A549 (cell line): ENCODE results near the gene ANKRD29. TPM values are rescaled to one million over a fixed set of nuclear protein-coding genes. Genes with fewer than 3 reads are reported as not detected.

Experiments used
- ATAC-seq, 2 experiments: fragments of 200-7000 bp in 1 of 2; fragments of >200 bp in 1 of 2; cut with Nextera tagmentation in 1 of 2; cut with Tn5 transposase in 1 of 2; 3 replicates each; pipeline versions ENCODE4 v1.8.0 to v1.9.1; 2018 to 2020; ENCODE audit warnings: mild to moderate bottlenecking in 1 of 2, moderate library complexity in 1 of 2
- CTCF ChIA-PET: fragments of 300-600 bp; sonication (Branson Sonifier 250); formaldehyde crosslinking; extraction: SDS; loops from one replicate; lab custom pipeline; 2021; ENCODE audit warnings: antibody characterized with exemption, inconsistent platforms; lab: Yijun Ruan, JAX
- POLR2A ChIA-PET: fragments of 350-600 bp; formaldehyde crosslinking; extraction: SDS; loops from one replicate; lab custom pipeline; 2021; ENCODE audit warnings: antibody characterized with exemption, inconsistent platforms; lab: Yijun Ruan, JAX
- DNase-seq, 2 experiments: peaks; one replicate each; pipeline versions ENCODE4 v3.0.0 to v3.0.0-alpha.2; 2011 to 2016; ENCODE audit warnings: low read depth in 1 of 2, low spot score in 1 of 2
- FAIRE-seq: peaks from 2 replicates; lab custom pipeline; 2011; peaks lifted over from hg19 to GRCh38; lab: Jason Lieb, UNC
- H3K27ac ChIP-seq, 2 experiments: fragments of >200 bp; sonication (Bioruptor Twin); formaldehyde crosslinking; 3 replicates each; pipeline ENCODE4 v1.5.1; 2016 to 2017
- H3K4me1 ChIP-seq: fragments of >200 bp; sonication (Bioruptor Twin); formaldehyde crosslinking; 3 replicates; pipeline ENCODE4 v1.6.1; 2016
- H3K4me2 ChIP-seq: fragments of >200 bp; sonication (Bioruptor Twin); formaldehyde crosslinking; 3 replicates; pipeline ENCODE4 v1.6.1; 2016
- H3K4me3 ChIP-seq: fragments of >200 bp; sonication (Bioruptor Twin); formaldehyde crosslinking; 3 replicates; pipeline ENCODE4 v1.5.1; 2016
- H3K9me3 ChIP-seq: fragments of >200 bp; sonication (Bioruptor Twin); formaldehyde crosslinking; 3 replicates; pipeline ENCODE4 v1.6.1; 2016
- BHLHE40 ChIP-seq: IDR thresholded peaks from 2 replicates; pipeline ENCODE4 v1.6.1; 2012; ENCODE audit warnings: low read depth, low read length, inconsistent platforms
- CBX8 ChIP-seq: fragments of 200-600 bp; sonication (generic); IDR thresholded peaks from 2 replicates; pipeline ENCODE4 v1.6.1; 2016
- CEBPB ChIP-seq, 2 experiments: fragments of >200 bp in 1 of 2; sonication (Bioruptor Twin) in 1 of 2; formaldehyde crosslinking in 1 of 2; IDR thresholded peaks; 2 replicates each; pipeline ENCODE4 v1.6.1; 2012 to 2016
- CHD2 ChIP-seq: fragments of 150-350 bp; IDR thresholded peaks from 2 replicates; pipeline ENCODE4 v1.6.1; 2014; ENCODE audit warnings: low read length; ENCODE audit not compliant: partially characterized antibody
- EHF ChIP-seq: fragments of 250-450 bp; sonication (Bioruptor Pico); IDR thresholded peaks from 2 replicates; pipeline ENCODE4 v1.5.0; 2020; ENCODE audit warnings: mild to moderate bottlenecking
- EP300 ChIP-seq, 2 experiments: fragments of >200 bp; sonication (Bioruptor Twin); formaldehyde crosslinking; IDR thresholded peaks; 2 replicates in 1 of 2; 3 replicates in 1 of 2; pipeline ENCODE4 v1.6.1; 2016 to 2017
- FOSL2 ChIP-seq, 2 experiments: fragments of 450-650 bp in 1 of 2; fragments of >200 bp in 1 of 2; sonication (Bioruptor Twin) in 1 of 2; formaldehyde crosslinking; IDR thresholded peaks; 2 replicates each; pipeline versions ENCODE4 v1.5.0 to v1.6.1; 2016 to 2020; ENCODE audit warnings: mild to moderate bottlenecking in 1 of 2, moderate library complexity in 1 of 2
- GATA3 ChIP-seq: IDR thresholded peaks from 2 replicates; pipeline ENCODE4 v1.6.1; 2012; ENCODE audit warnings: borderline replicate concordance
- HMGXB4 ChIP-seq: fragments of 250-450 bp; sonication (Bioruptor Pico); IDR thresholded peaks from 2 replicates; pipeline ENCODE4 v1.5.0; 2021; ENCODE audit warnings: mild to moderate bottlenecking, moderate library complexity, borderline replicate concordance
- JUN ChIP-seq, 2 experiments: fragments of >200 bp; sonication (Bioruptor Twin); formaldehyde crosslinking; IDR thresholded peaks; 2 replicates in 1 of 2; 3 replicates in 1 of 2; pipeline ENCODE4 v1.6.1; 2016 to 2017
- NR3C1 ChIP-seq: fragments of >200 bp; sonication (Bioruptor Twin); formaldehyde crosslinking; IDR thresholded peaks from 3 replicates; pipeline ENCODE4 v1.6.1; 2017
- PHF8 ChIP-seq: fragments of 200-600 bp; sonication (generic); IDR thresholded peaks from 2 replicates; pipeline ENCODE4 v1.6.1; 2016; ENCODE audit warnings: low read depth, mild to moderate bottlenecking, antibody characterized with exemption, moderate library complexity, borderline replicate concordance
- POLR2A ChIP-seq: IDR thresholded peaks from 2 replicates; pipeline ENCODE4 v1.6.1; 2012; ENCODE audit warnings: mild to moderate bottlenecking, low read length
- RAD21 ChIP-seq, 2 experiments: fragments of >200 bp in 1 of 2; sonication (Bioruptor Twin) in 1 of 2; formaldehyde crosslinking in 1 of 2; IDR thresholded peaks in 1 of 2; conservative IDR thresholded peaks in 1 of 2; 2 replicates in 1 of 2; 3 replicates in 1 of 2; pipeline ENCODE4 v1.6.1; 2012 to 2018; ENCODE audit warnings: inconsistent platforms in 1 of 2
- RARB ChIP-seq: fragments of 250-450 bp; sonication (Bioruptor Pico); IDR thresholded peaks from 2 replicates; pipeline ENCODE4 v1.8.0; 2021; ENCODE audit warnings: mild to moderate bottlenecking, moderate library complexity
- RFX5 ChIP-seq: fragments of 450-650 bp; IDR thresholded peaks from 2 replicates; pipeline ENCODE4 v1.7.1; 2014; ENCODE audit warnings: antibody characterized with exemption, mild to moderate bottlenecking, moderate library complexity
- SMC3 ChIP-seq: fragments of >200 bp; sonication (Bioruptor Twin); formaldehyde crosslinking; IDR thresholded peaks from 3 replicates; pipeline ENCODE4 v1.6.1; 2018; ENCODE audit warnings: inconsistent platforms
- ZSCAN20 ChIP-seq: fragments of 250-450 bp; sonication (Bioruptor Pico); IDR thresholded peaks from 2 replicates; pipeline ENCODE4 v1.8.0; 2022; ENCODE audit warnings: mild to moderate bottlenecking, moderate library complexity
- WGBS: methylation state at CpG from one replicate; pipeline ENCODE4 v1.1.6; 2017; ENCODE audit errors: missing lambda C conversion rate; 5-methylcytosine and 5-hydroxymethylcytosine counted together
- polyA plus RNA-seq, 4 experiments: library from polyadenylated mRNA; depleted of rRNA in 3 of 4; stranded (reverse); fragments of >200 nt; fragmentation: RNase III in 1 of 4; extraction: RNeasy Plus Mini Kit Qiagen cat#74134 plus additional on column Dnase treatment in 1 of 4; gene quantifications; 2 replicates in 3 of 4; 3 replicates in 1 of 4; pipeline ENCODE4 v1.2.3, GENCODE V29; 2011 to 2017
- TF ChIP-seq, protein P1 (sequence below): IDR thresholded peaks from 2 replicates; pipeline ENCODE4 v1.6.1; 2012
- TF ChIP-seq, protein P2 (sequence below): fragments of >200 bp; sonication (Bioruptor Twin); formaldehyde crosslinking; IDR thresholded peaks from 3 replicates; pipeline ENCODE4 v1.6.1; 2016
- TF ChIP-seq, protein P3 (sequence below): fragments of >200 bp; sonication (Bioruptor Twin); formaldehyde crosslinking; IDR thresholded peaks from 3 replicates; pipeline ENCODE4 v1.5.1; 2016

The ANKRD29 gene
- polyA plus RNA-seq, 2 of the 4 experiments (the other 2 are of a cell fraction), result 12.4 to 25.4 TPM

DNA sequence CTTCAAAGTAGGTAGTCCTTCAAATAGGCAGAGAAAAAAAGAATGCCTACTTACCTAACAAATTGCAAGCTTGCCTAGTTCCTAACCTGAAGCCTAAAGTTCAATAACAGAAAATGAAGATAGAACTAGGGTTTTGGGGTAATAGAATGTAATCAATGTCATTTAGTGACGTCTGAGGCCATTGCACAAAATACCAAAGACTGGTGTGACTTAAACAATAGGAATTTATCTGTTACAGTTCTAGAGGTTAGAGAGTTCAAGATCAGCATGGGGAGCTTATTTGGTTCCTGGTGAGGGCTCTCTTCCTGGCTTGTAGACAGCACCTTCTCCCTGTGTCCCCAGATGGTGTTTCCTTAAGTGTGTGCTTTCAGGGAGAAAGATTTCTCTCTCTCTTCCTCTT is 71.7 kb downstream of the ANKRD29 start:
- Histone ChIP-seq H3K27ac (peak overlapping the region; percentile 84 to 99), H3K4me3 (no peak overlapping the region), H3K4me2 (peak overlapping the region; percentile 26; the same call in 1 of the 3 replicates), H3K4me1 (peaks cover 50% of the 10 kb centered on the region), H3K9me3 (no peaks in the 10 kb centered on the region)
- FAIRE-seq (no peak), DNase-seq (peak in 1 of 2 experiments; percentile 47), ATAC-seq (no peak)
- TF ChIP-seq RFX5 (no peak), RARB (CRISPR knock-in tag) (no peak), EHF (CRISPR knock-in tag) (no peak), SMC3 (no peak), HMGXB4 (CRISPR knock-in tag) (no peak), CHD2 (no peak), BHLHE40 (no peak), NR3C1 (no peak), PHF8 (no peak), GATA3 (peak; percentile 46; the same call in 1 of the 2 replicates), CEBPB (IDR thresholded peaks at IDR 0.05) (peak in 1 of 2 experiments; percentile 65; a peak in 2 of 4 replicates), ZSCAN20 (CRISPR knock-in tag) (no peak), JUN (IDR thresholded peaks at IDR 0.05) (no peak), POLR2A (no peak), RAD21 (conservative IDR thresholded peaks at IDR 0.05 in 1 of 2, IDR thresholded peaks at IDR 0.05 in 1 of 2) (no peak), CBX8 (no peak), FOSL2 (IDR thresholded peaks at IDR 0.05) (no peak), FOSL2 (CRISPR knock-in tag; IDR thresholded peaks at IDR 0.05) (peak; percentile 24; the same call in 1 of the 2 replicates), EP300 (IDR thresholded peaks at IDR 0.05) (peak in 1 of 2 experiments; percentile 25; a peak in 1 of 5 replicates)
- TF ChIP-seq, protein P1, sequence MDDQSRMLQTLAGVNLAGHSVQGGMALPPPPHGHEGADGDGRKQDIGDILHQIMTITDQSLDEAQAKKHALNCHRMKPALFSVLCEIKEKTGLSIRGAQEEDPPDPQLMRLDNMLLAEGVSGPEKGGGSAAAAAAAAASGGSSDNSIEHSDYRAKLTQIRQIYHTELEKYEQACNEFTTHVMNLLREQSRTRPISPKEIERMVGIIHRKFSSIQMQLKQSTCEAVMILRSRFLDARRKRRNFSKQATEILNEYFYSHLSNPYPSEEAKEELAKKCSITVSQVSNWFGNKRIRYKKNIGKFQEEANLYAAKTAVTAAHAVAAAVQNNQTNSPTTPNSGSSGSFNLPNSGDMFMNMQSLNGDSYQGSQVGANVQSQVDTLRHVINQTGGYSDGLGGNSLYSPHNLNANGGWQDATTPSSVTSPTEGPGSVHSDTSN, result no peak
- TF ChIP-seq, protein P2, sequence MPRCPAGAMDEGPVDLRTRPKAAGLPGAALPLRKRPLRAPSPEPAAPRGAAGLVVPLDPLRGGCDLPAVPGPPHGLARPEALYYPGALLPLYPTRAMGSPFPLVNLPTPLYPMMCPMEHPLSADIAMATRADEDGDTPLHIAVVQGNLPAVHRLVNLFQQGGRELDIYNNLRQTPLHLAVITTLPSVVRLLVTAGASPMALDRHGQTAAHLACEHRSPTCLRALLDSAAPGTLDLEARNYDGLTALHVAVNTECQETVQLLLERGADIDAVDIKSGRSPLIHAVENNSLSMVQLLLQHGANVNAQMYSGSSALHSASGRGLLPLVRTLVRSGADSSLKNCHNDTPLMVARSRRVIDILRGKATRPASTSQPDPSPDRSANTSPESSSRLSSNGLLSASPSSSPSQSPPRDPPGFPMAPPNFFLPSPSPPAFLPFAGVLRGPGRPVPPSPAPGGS, result no peak
- TF ChIP-seq, protein P3, sequence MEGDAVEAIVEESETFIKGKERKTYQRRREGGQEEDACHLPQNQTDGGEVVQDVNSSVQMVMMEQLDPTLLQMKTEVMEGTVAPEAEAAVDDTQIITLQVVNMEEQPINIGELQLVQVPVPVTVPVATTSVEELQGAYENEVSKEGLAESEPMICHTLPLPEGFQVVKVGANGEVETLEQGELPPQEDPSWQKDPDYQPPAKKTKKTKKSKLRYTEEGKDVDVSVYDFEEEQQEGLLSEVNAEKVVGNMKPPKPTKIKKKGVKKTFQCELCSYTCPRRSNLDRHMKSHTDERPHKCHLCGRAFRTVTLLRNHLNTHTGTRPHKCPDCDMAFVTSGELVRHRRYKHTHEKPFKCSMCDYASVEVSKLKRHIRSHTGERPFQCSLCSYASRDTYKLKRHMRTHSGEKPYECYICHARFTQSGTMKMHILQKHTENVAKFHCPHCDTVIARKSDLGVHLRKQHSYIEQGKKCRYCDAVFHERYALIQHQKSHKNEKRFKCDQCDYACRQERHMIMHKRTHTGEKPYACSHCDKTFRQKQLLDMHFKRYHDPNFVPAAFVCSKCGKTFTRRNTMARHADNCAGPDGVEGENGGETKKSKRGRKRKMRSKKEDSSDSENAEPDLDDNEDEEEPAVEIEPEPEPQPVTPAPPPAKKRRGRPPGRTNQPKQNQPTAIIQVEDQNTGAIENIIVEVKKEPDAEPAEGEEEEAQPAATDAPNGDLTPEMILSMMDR, result no peak
- WGBS, result 33% methylated on average over 1 of the region's 1 CpG
- ChIA-PET POLR2A (no interaction called here), CTCF (interaction anchor here (0.9 to 1.6 kb wide), 3 partner anchors 31 to 112 kb away, joined by 3 to 4 read pairs (median 3); no protein-coding TSS in a partner anchor)
